H1 (cell line): Measurements from ENCODE around the gene CCDC24. TPM values are rescaled to one million over a fixed set of nuclear protein-coding genes. Genes with fewer than 3 reads are reported as not detected.

ENCODE experiments used
- CTCF ChIA-PET: fragments of 300-600 bp; sonication (Branson Sonifier 250); formaldehyde crosslinking; loops from one replicate; lab custom pipeline; 2021; ENCODE audit not compliant: partially characterized antibody; lab: Charles Lee
- POLR2A ChIA-PET: fragments of 300-600 bp; sonication (Branson Sonifier 250); formaldehyde crosslinking; loops from one replicate; lab custom pipeline; 2021; ENCODE audit warnings: inconsistent platforms; ENCODE audit not compliant: partially characterized antibody; lab: Charles Lee
- DNase-seq, 2 experiments: peaks; one replicate each; pipeline versions ENCODE4 v3.0.0 to v3.0.0-alpha.2; 2010 to 2022; ENCODE audit warnings: low spot score in 2 of 2, low read depth in 1 of 2, mixed read lengths in 1 of 2
- FAIRE-seq: peaks from 2 replicates; lab custom pipeline; 2011; peaks lifted over from hg19 to GRCh38; lab: Jason Lieb, UNC
- H2AFZ ChIP-seq: 2 replicates; pipeline ENCODE4 v1.8.1; 2012; ENCODE audit warnings: low read length, inconsistent platforms
- H2AK5ac ChIP-seq: 2 replicates; pipeline ENCODE4 v1.6.1; 2013; ENCODE audit warnings: low read depth, low read length
- H2BK120ac ChIP-seq: replicated peaks from 2 replicates; pipeline ENCODE3; 2013; ENCODE audit warnings: low read depth, low read length, inconsistent platforms
- H2BK12ac ChIP-seq: 2 replicates; pipeline ENCODE4 v1.6.1; 2013; ENCODE audit warnings: low read depth, low read length
- H2BK15ac ChIP-seq: 2 replicates; pipeline ENCODE4 v1.6.1; 2013; ENCODE audit warnings: low read length
- H2BK20ac ChIP-seq: 2 replicates; pipeline ENCODE4 v1.6.1; 2013; ENCODE audit warnings: low read length
- H2BK5ac ChIP-seq: 2 replicates; pipeline ENCODE4 v1.6.1; 2013; ENCODE audit warnings: low read depth, low read length
- H3K14ac ChIP-seq: 2 replicates; pipeline ENCODE4 v1.6.1; 2013; ENCODE audit warnings: inconsistent platforms; ENCODE audit not compliant: insufficient read length
- H3K18ac ChIP-seq: 2 replicates; pipeline ENCODE4 v1.6.1; 2013; ENCODE audit warnings: low read length; ENCODE audit errors: extremely low read depth
- H3K23ac ChIP-seq: 2 replicates; pipeline ENCODE4 v1.6.1; 2013; ENCODE audit warnings: inconsistent platforms; ENCODE audit not compliant: insufficient read length
- H3K23me2 ChIP-seq: 2 replicates; pipeline ENCODE4 v1.6.1; 2013; ENCODE audit warnings: low read depth, low read length
- H3K27ac ChIP-seq: 2 replicates; pipeline ENCODE4 v1.6.1; 2011; ENCODE audit warnings: low read depth, low read length, inconsistent platforms
- H3K27me3 ChIP-seq, 4 experiments: replicated peaks in 1 of 4; 1 replicate in 1 of 4; 2 replicates in 3 of 4; pipeline versions ENCODE4 v1.6.1 to v1.8.1; 2011 to 2013; ENCODE audit warnings: low read length in 3 of 4, mild to moderate bottlenecking in 3 of 4, inconsistent platforms in 2 of 4, mixed read lengths in 2 of 4, moderate library complexity in 1 of 4; ENCODE audit not compliant: control insufficient read depth in 3 of 4, insufficient read depth in 3 of 4; ENCODE audit errors: extremely low read depth in 1 of 4
- H3K36me3 ChIP-seq, 4 experiments: 2 replicates each; pipeline versions ENCODE4 v1.6.1 to v1.8.1; 2011 to 2013; ENCODE audit warnings: mild to moderate bottlenecking in 4 of 4, low read length in 3 of 4, moderate library complexity in 2 of 4, control low read depth in 1 of 4, inconsistent platforms in 1 of 4; ENCODE audit not compliant: insufficient read depth in 4 of 4, control insufficient read depth in 2 of 4
- H3K4ac ChIP-seq: replicated peaks from 2 replicates; pipeline ENCODE3; 2013; ENCODE audit warnings: low read length, low read depth, mixed read lengths, inconsistent platforms; ENCODE audit not compliant: insufficient read length
- H3K4me1 ChIP-seq, 4 experiments: replicated peaks in 1 of 4; 1 replicate in 1 of 4; 2 replicates in 3 of 4; pipeline versions ENCODE4 v1.6.1 to v1.8.1; 2011 to 2013; ENCODE audit warnings: low read length in 3 of 4, inconsistent platforms in 2 of 4, mixed read lengths in 1 of 4; ENCODE audit not compliant: insufficient read depth in 4 of 4, control insufficient read depth in 3 of 4
- H3K4me2 ChIP-seq, 2 experiments: 2 replicates each; pipeline versions ENCODE4 v1.6.1 to v1.8.1; 2011 to 2013; ENCODE audit warnings: low read depth in 2 of 2, low read length in 2 of 2, control low read depth in 1 of 2, inconsistent platforms in 1 of 2, mild to moderate bottlenecking in 1 of 2; ENCODE audit not compliant: insufficient read depth in 1 of 2
- H3K4me3 ChIP-seq, 4 experiments: fragments of 200-600, 300-600 bp in 1 of 4; sonication (generic), shearing (Covaris generic), sonication (Bioruptor Twin) in 1 of 4; 2 replicates each; pipeline versions ENCODE4 v1.5.1 to v1.8.1; 2011 to 2016; ENCODE audit warnings: low read length in 4 of 4, low read depth in 3 of 4, control low read depth in 2 of 4, inconsistent platforms in 2 of 4, mild to moderate bottlenecking in 2 of 4, mixed read lengths in 1 of 4, moderate library complexity in 1 of 4; ENCODE audit not compliant: insufficient read depth in 2 of 4; ENCODE audit errors: extremely low read depth in 1 of 4
- H3K56ac ChIP-seq: replicated peaks from 2 replicates; pipeline ENCODE3; 2013; ENCODE audit warnings: low read depth, mild to moderate bottlenecking, mixed read lengths, low read length, inconsistent platforms; ENCODE audit not compliant: insufficient read length
- H3K79me1 ChIP-seq: 2 replicates; pipeline ENCODE4 v1.6.1; 2013; ENCODE audit warnings: low read depth, low read length, control low read depth
- H3K79me2 ChIP-seq, 2 experiments: 2 replicates each; pipeline versions ENCODE4 v1.6.1 to v1.8.1; 2012 to 2013; ENCODE audit warnings: low read length in 2 of 2, mild to moderate bottlenecking in 2 of 2, inconsistent platforms in 1 of 2; ENCODE audit not compliant: insufficient read depth in 2 of 2, control insufficient read depth in 1 of 2
- H3K9ac ChIP-seq, 4 experiments: replicated peaks in 1 of 4; 1 replicate in 1 of 4; 2 replicates in 3 of 4; pipeline versions ENCODE4 v1.6.1 to v1.8.1; 2011 to 2013; ENCODE audit warnings: low read depth in 3 of 4, low read length in 3 of 4, control low read depth in 2 of 4, mild to moderate bottlenecking in 2 of 4, moderate library complexity in 2 of 4, inconsistent platforms in 1 of 4; ENCODE audit errors: extremely low read depth in 1 of 4
- H3K9me3 ChIP-seq, 2 experiments: 2 replicates each; pipeline versions ENCODE4 v1.6.1 to v1.8.1; 2012 to 2013; ENCODE audit warnings: mild to moderate bottlenecking in 2 of 2, moderate library complexity in 2 of 2, control low read depth in 1 of 2, inconsistent platforms in 1 of 2, low read depth in 1 of 2, low read length in 1 of 2, mixed read lengths in 1 of 2; ENCODE audit not compliant: insufficient read depth in 2 of 2
- H4K20me1 ChIP-seq, 2 experiments: replicated peaks in 1 of 2; 2 replicates each; pipeline versions ENCODE3 to v1.8.1; 2011 to 2013; ENCODE audit warnings: inconsistent platforms in 2 of 2, low read length in 2 of 2, mild to moderate bottlenecking in 1 of 2; ENCODE audit not compliant: insufficient read depth in 2 of 2, control insufficient read depth in 1 of 2
- H4K5ac ChIP-seq: 2 replicates; pipeline ENCODE4 v1.6.1; 2013; ENCODE audit warnings: low read length, low read depth, mixed read lengths, inconsistent platforms; ENCODE audit not compliant: insufficient read length
- H4K8ac ChIP-seq: 2 replicates; pipeline ENCODE4 v1.8.0; 2013; ENCODE audit warnings: mild to moderate bottlenecking, moderate library complexity, low read length, inconsistent platforms; ENCODE audit not compliant: insufficient read depth; ENCODE audit errors: extremely low read depth
- H4K91ac ChIP-seq: replicated peaks from 2 replicates; pipeline ENCODE3; 2013; ENCODE audit warnings: low read length, mixed read lengths, inconsistent platforms; ENCODE audit not compliant: insufficient read length
- ASH2L ChIP-seq: fragments of 200-600, 300-600 bp; sonication (generic); IDR thresholded peaks from one replicate; pipeline ENCODE4 v1.7.1; 2017; ENCODE audit warnings: low read length
- CREB1 ChIP-seq: IDR thresholded peaks from 2 replicates; pipeline ENCODE4 v1.6.1; 2012; ENCODE audit warnings: inconsistent platforms
- EGR1 ChIP-seq: IDR thresholded peaks from 2 replicates; pipeline ENCODE4 v1.6.1; 2011; ENCODE audit warnings: low read depth, low read length, borderline replicate concordance
- EP300 ChIP-seq, 2 experiments: IDR thresholded peaks; 1 replicate in 1 of 2; 2 replicates in 1 of 2; pipeline ENCODE4 v1.6.1; 2011 to 2012; ENCODE audit warnings: low read depth in 2 of 2, low read length in 2 of 2, mild to moderate bottlenecking in 2 of 2, borderline replicate concordance in 1 of 2, inconsistent platforms in 1 of 2, moderate library complexity in 1 of 2
- FOSL1 ChIP-seq: IDR thresholded peaks from 2 replicates; pipeline ENCODE4 v1.6.1; 2011; ENCODE audit warnings: mild to moderate bottlenecking, low read depth, low read length, moderate library complexity; ENCODE audit not compliant: insufficient read depth
- GABPA ChIP-seq: IDR thresholded peaks from 2 replicates; pipeline ENCODE4 v1.6.1; 2011; ENCODE audit warnings: mild to moderate bottlenecking, low read length, moderate library complexity, borderline replicate concordance; ENCODE audit not compliant: insufficient read depth
- KDM4A ChIP-seq: IDR thresholded peaks from one replicate; pipeline ENCODE4 v1.7.1; 2012; ENCODE audit warnings: low read depth, mild to moderate bottlenecking, moderate library complexity, low read length, inconsistent platforms; ENCODE audit not compliant: severe bottlenecking
- SIN3A ChIP-seq, 2 experiments: IDR thresholded peaks in 1 of 2; conservative IDR thresholded peaks in 1 of 2; 2 replicates each; pipeline ENCODE4 v1.6.1; 2011 to 2012; ENCODE audit warnings: low read length in 2 of 2, improper control_type of control experiment in 1 of 2, low read depth in 1 of 2, mild to moderate bottlenecking in 1 of 2
- SIRT6 ChIP-seq: IDR thresholded peaks from one replicate; pipeline ENCODE4 v1.7.1; 2012; ENCODE audit warnings: low read length, inconsistent platforms
- SRF ChIP-seq: IDR thresholded peaks from 2 replicates; pipeline ENCODE4 v1.6.1; 2011; ENCODE audit warnings: mild to moderate bottlenecking, low read depth, low read length, moderate library complexity
- TAF1 ChIP-seq: IDR thresholded peaks from 2 replicates; pipeline ENCODE4 v1.6.1; 2011; ENCODE audit warnings: mild to moderate bottlenecking, low read depth, low read length
- TAF7 ChIP-seq: optimal IDR thresholded peaks from 2 replicates; pipeline ENCODE3; 2011; ENCODE audit warnings: low read depth, mild to moderate bottlenecking, inconsistent platforms, low read length, moderate library complexity, borderline replicate concordance
- WGBS, 2 experiments: shearing (Covaris generic) in 1 of 2; methylation state at CpG; one replicate each; pipeline versions ENCODE4 v1.1.6 to v1.1.7; 2013 to 2015; ENCODE audit warnings: low lambda C conversion rate in 2 of 2, mixed read lengths in 2 of 2, inconsistent platforms in 1 of 2, low coverage in 1 of 2, missing lambda C conversion rate in 1 of 2; ENCODE audit not compliant: insufficient replicate concordance in 2 of 2, insufficient coverage in 1 of 2, insufficient read length in 1 of 2; ENCODE audit errors: extremely low coverage in 1 of 2, missing lambda C conversion rate in 1 of 2; 5-methylcytosine and 5-hydroxymethylcytosine counted together
- polyA plus RNA-seq, 7 experiments: library from polyadenylated mRNA; depleted of rRNA in 3 of 7; stranded (reverse) in 5 of 7; unstranded in 2 of 7; fragments of >200 nt in 5 of 7; fragments of 200-250 nt in 2 of 7; gene quantifications; 1 replicate in 5 of 7; 2 replicates in 1 of 7; 4 replicates in 1 of 7; pipeline versions ENCODE4 v1.2.1 to v1.2.3, GENCODE V29; 2011 to 2013; ENCODE audit warnings: missing spikeins in 2 of 7, mixed read lengths in 2 of 7
- total RNA-seq: library from RNA; stranded (reverse); fragmentation: NEBNext Ultra II Directional; extraction: Animal tissue kit (Norgen Biotek cat#: 25700); gene quantifications from 2 replicates; pipeline ENCODE4 v1.2.1, GENCODE V29; 2021
- TF ChIP-seq, protein P1 (sequence below): IDR thresholded peaks from 2 replicates; pipeline ENCODE4 v1.6.1; 2012; ENCODE audit warnings: inconsistent platforms

The CCDC24 gene
- total and polyA plus RNA-seq, 2 of the 8 experiments (the other 6 are each of a cell fraction or from before 2014, with no cell fraction given): 11.2 to 11.4 TPM

DNA sequence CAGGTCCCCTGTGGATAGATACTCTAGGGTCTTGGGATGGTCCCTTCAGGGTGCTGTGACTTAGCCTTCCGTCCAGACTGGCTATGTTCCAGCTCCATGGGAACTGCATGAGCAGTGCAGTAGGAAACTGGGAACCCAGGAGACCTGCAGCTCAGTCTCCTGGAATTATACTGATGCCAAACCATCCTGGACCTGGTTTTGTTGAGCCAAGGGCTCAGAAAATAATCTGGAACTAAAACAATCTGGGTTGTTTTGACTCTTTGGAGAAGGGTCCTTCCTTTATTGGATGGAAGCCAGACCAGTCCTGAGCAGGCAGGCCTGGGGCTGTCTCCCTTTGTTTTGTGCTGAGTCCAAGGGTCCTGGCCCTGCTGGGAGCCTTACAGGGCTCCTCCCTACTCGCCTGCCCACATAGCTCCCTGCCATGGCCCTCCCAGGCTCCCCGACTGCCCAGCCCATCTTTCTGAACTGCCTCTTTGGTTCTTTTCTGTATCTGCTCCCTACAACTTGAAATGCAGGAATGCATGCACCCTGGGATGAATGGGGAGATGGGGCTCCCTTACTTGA, 43.4 kb upstream of the CCDC24 start:
- TF ChIP-seq GABPA (no peak), EP300 (IDR thresholded peaks at IDR 0.05; ENCODE audit: borderline replicate concordance in 1 of 2, low read depth in 2 of 2, low read length in 2 of 2) (no peak), SIN3A (conservative IDR thresholded peaks at IDR 0.05 in 1 of 2, IDR thresholded peaks at IDR 0.05 in 1 of 2; ENCODE audit: low read depth in 1 of 2, low read length in 2 of 2) (no peak), EGR1 (no peak), CREB1 (no peak), FOSL1 (no peak), TAF7 (no peak), ASH2L (no peak), KDM4A (no peak), SIRT6 (no peak), SRF (no peak), TAF1 (no peak)
- TF ChIP-seq, protein P1, sequence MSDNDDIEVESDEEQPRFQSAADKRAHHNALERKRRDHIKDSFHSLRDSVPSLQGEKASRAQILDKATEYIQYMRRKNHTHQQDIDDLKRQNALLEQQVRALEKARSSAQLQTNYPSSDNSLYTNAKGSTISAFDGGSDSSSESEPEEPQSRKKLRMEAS: no peak
- no peak overlapping the region for H3K27ac ChIP-seq
- no peak overlapping the region for H2BK5ac ChIP-seq
- ChIA-PET CTCF (interaction anchor here (0.8 to 10.8 kb wide), 10 partner anchors 11 to 548 kb away, joined by 3 to 151 read pairs (median 7); partner anchors contain the start of genes ARTN and DPH2), POLR2A (interaction anchor here (1.1 to 6.8 kb wide), 7 partner anchors 11 to 180 kb away, joined by 3 to 29 read pairs (median 4); partner anchors contain the start of genes ATP6V0B, B4GALT2 and DPH2)
- DNase-seq (no peak), FAIRE-seq (no peak)
- H3K23ac ChIP-seq: no peak overlapping the region
- peaks cover 3% of the 10 kb centered on the region; the same call in 1 of the 2 replicates for H3K23me2 ChIP-seq
- no peak overlapping the region for H4K91ac ChIP-seq
- no peak overlapping the region for H4K5ac ChIP-seq
- 88% methylated on average over 2 of the region's 3 CpGs; no CpG with 5 or more reads in 1 of the 2 experiments for WGBS, 2 experiments
- no peaks in the 10 kb centered on the region; a peak in 1 of 8 replicates for H3K36me3 ChIP-seq
- no peak overlapping the region for H3K18ac ChIP-seq
- H2AFZ ChIP-seq: no peak overlapping the region
- H2BK20ac ChIP-seq: no peak overlapping the region
- peak overlapping the region; percentile 66 to 98 for H3K4me2 ChIP-seq
- no peak overlapping the region for H3K56ac ChIP-seq
- H3K79me1 ChIP-seq: peaks cover 3% of the 10 kb centered on the region; the same call in 1 of the 2 replicates
- peaks cover 0 to 13% (median 4%) of the 10 kb centered on the region in 4 experiments; a peak in 5 of 7 replicates for H3K4me1 ChIP-seq
- H2BK120ac ChIP-seq: no peak overlapping the region
- no peak overlapping the region for H2BK15ac ChIP-seq
- H3K27me3 ChIP-seq: no peaks in the 10 kb centered on the region
- H3K79me2 ChIP-seq: no peaks in the 10 kb centered on the region
- peak overlapping the region; percentile 44 to 90 (median 76); a peak in 6 of 8 replicates for H3K4me3 ChIP-seq
- H2BK12ac ChIP-seq: no peak overlapping the region
- H2AK5ac ChIP-seq: no peak overlapping the region
- no peak overlapping the region for H4K8ac ChIP-seq
- H3K4ac ChIP-seq: no peak overlapping the region
- no peak overlapping the region for H3K14ac ChIP-seq
- H4K20me1 ChIP-seq: peaks cover 0 to 4% of the 10 kb centered on the region in 2 experiments
- H3K9me3 ChIP-seq: no peaks in the 10 kb centered on the region
- no peak overlapping the region for H3K9ac ChIP-seq
